ENCODE data around the gene WDR59. TPM values are rescaled to one million over a fixed set of nuclear protein-coding genes. Genes with fewer than 3 reads are reported as not detected.
"Not testable (repeated sequence)": the region's sequence is repeated elsewhere in the genome, so short reads cannot be mapped to it uniquely, and the experiment has no call there.

The WDR59 gene
- total and polyA plus RNA-seq, 2 donors (not counting 3 experiments of a cell fraction or from before 2014, with no cell fraction given) = 51.1 to 60.0 TPM

- ChIA-PET POLR2A (no interaction called here), CTCF (no interaction called here)
- Histone ChIP-seq H2AFZ (ENCODE audit: low read depth, low read length) (no peak overlapping the region), H3K4me1 (ENCODE audit: control insufficient read depth, extremely low read depth, insufficient read depth, low read length) (no peaks in the 10 kb centered on the region), H3K9me1 (replicated peaks; ENCODE audit: control insufficient read depth, extremely low read depth, insufficient read depth, low read length) (no peaks in the 10 kb centered on the region), H3K4me3 (replicated peaks in 1 of 3; ENCODE audit: insufficient read depth in 1 of 3, low read depth in 1 of 3, low read length in 3 of 3) (no peak overlapping the region), H3K36me3 (ENCODE audit: control insufficient read depth in 2 of 2, extremely low read depth in 1 of 2, insufficient read depth in 2 of 2, low read length in 2 of 2) (no peaks in the 10 kb centered on the region), H3K27ac (ENCODE audit: insufficient read depth, low read depth, low read length) (no peak overlapping the region), H3K79me2 (ENCODE audit: control insufficient read depth, insufficient read depth, low read length) (no peaks in the 10 kb centered on the region), H3K9me3 (replicated peaks; ENCODE audit: control insufficient read depth, insufficient read depth, low read length) (no peaks in the 10 kb centered on the region), H3K4me2 (ENCODE audit: insufficient read depth, low read length) (no peak overlapping the region), H3K27me3 (ENCODE audit: control insufficient read depth in 2 of 2, insufficient read depth in 2 of 2, low read length in 2 of 2) (peaks cover 0 to 4% of the 10 kb centered on the region in 2 experiments), H4K20me1 (replicated peaks; ENCODE audit: control insufficient read depth, extremely low read depth, insufficient read depth, low read length) (no peaks in the 10 kb centered on the region), H3K9ac (replicated peaks; ENCODE audit: extremely low read depth, insufficient read depth, low read length) (no peak overlapping the region)
- no peak for TF ChIP-seq MYC (IDR thresholded peaks at IDR 0.05; ENCODE audit: low read depth, low read length)
- dilution Hi-C loops (cut with MboI; ENCODE audit: extremely low pct_ligation_motif_present, low sequenced_read_pairs) = no loop called here
- BruUV-seq (replicated peaks) = no TSS peak
- FAIRE-seq = no peak
- intact Hi-C loops (cut with micrococcal nuclease) = no loop called here
- no peak for DNase-seq (ENCODE audit: low read depth, low spot score)
These were observed 5.9 kb upstream of the WDR59 start for GRCh38 chr16:74990832-74991231.

GRCh38 chr16:74989864-74990263 is 4.9 kb upstream of the WDR59 start:
- H3K9me1 ChIP-seq (replicated peaks; ENCODE audit: control insufficient read depth, extremely low read depth, insufficient read depth, low read length); H3K4me1 ChIP-seq (ENCODE audit: control insufficient read depth, extremely low read depth, insufficient read depth, low read length); H3K79me2 ChIP-seq (ENCODE audit: control insufficient read depth, insufficient read depth, low read length); dilution Hi-C loops (cut with MboI; ENCODE audit: extremely low pct_ligation_motif_present, low sequenced_read_pairs); POLR2A ChIA-PET; H3K27ac ChIP-seq (ENCODE audit: insufficient read depth, low read depth, low read length); FAIRE-seq; H3K36me3 ChIP-seq (ENCODE audit: control insufficient read depth in 2 of 2, extremely low read depth in 1 of 2, insufficient read depth in 2 of 2, low read length in 2 of 2); H3K27me3 ChIP-seq (ENCODE audit: control insufficient read depth in 2 of 2, insufficient read depth in 2 of 2, low read length in 2 of 2); H3K4me2 ChIP-seq (ENCODE audit: insufficient read depth, low read length); DNase-seq (ENCODE audit: low read depth, low spot score); H3K4me3 ChIP-seq (replicated peaks in 1 of 3; ENCODE audit: insufficient read depth in 1 of 3, low read depth in 1 of 3, low read length in 3 of 3); H4K20me1 ChIP-seq (replicated peaks; ENCODE audit: control insufficient read depth, extremely low read depth, insufficient read depth, low read length); H2AFZ ChIP-seq (ENCODE audit: low read depth, low read length); CTCF ChIA-PET; BruUV-seq (replicated peaks); H3K9me3 ChIP-seq (replicated peaks; ENCODE audit: control insufficient read depth, insufficient read depth, low read length); H3K9ac ChIP-seq (replicated peaks; ENCODE audit: extremely low read depth, insufficient read depth, low read length): not testable (repeated sequence)
- intact Hi-C loops (cut with micrococcal nuclease) = loop anchor here (10.0 kb wide), 1 partner anchor 285 kb away; the partner anchor contains the start of gene MLKL
